HG03108 (cell line): ENCODE results near the gene TMEM91.
A peak's percentile ranks its signal among the peaks of the same experiment; 100 is the strongest.
"Not testable (repeated sequence)": the region's sequence is repeated elsewhere in the genome, so short reads cannot be mapped to it uniquely, and the experiment has no call there.

Experiments
- ATAC-seq: cut with Tn5 transposase; IDR thresholded peaks from one replicate; pipeline ENCODE4 v1.9.1; 2021; ENCODE audit warnings: moderate library complexity; ENCODE audit not compliant: unreplicated experiment

Gene TMEM91

GRCh38 chr19:41373993-41374392 lies 2.3 kb upstream of the TMEM91 start:
- ATAC-seq = no peak

DNA sequence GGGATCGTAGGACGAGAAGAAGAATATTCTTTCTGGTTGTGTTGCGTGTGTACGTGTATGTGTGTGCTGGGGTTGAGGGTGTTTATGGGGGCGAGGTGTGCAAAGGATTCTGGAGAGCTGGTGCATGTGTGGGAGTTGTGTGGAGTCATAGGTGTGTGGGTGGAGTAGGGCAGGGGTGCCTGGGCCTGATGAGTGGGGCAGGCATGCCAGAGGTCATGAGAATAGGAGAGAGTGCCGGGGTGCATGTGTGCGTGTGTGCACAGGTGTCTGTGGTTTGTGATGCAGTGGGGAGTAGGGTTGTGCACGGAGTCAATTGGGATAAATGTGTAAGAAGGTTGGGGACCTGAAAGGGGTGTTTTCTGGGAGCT lies 649 bp downstream of the TMEM91 start:
- ATAC-seq = no peak

GRCh38 chr19:41377977-41378709 lies 1.8 kb downstream of the TMEM91 start:
- no peak for ATAC-seq

DNA sequence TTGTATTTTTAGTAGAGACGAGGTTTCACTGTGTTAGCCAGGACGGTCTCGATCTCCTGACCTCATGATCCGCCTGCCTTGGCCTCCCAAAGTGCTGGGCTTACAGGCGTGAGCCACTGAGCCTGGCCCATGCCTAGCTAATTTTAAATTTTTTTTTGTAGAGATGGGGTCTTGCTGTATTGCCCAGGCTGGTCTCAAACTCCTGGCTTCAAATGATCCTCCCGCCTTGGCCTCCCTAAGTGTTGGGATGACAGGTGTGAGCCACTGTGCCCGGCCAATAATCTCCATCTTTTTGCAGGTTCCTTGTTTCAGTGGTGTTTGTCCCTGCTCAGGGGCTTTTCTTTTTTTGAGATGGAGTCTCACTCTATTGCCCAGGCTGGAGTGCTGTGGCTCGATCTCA lies 5.2 kb downstream of the TMEM91 start:
- not testable (repeated sequence) for ATAC-seq

DNA sequence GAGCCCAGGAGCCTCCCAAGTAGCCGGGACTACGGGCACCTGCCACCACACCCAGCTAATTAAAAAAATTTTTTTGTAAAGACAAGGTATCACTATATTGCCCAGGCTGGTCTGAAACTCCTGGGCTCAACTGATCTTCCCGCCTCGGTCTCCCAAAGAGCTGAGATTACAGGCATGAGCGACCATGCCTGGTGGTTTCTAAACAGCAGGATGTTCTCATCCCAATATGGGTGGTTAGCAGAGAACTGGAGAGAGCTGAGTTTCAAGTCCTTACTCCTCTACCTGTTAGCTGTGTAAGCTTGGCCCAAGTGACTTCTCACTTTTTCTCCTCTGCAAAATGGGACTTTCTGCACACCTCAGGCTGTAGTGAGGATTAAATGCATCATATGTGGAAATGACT lies 8.0 kb downstream of the TMEM91 start:
- no peak for ATAC-seq

- ATAC-seq = no peak
Observed at GRCh38 chr19:41386442-41386841, 10.1 kb downstream of the TMEM91 start.

DNA sequence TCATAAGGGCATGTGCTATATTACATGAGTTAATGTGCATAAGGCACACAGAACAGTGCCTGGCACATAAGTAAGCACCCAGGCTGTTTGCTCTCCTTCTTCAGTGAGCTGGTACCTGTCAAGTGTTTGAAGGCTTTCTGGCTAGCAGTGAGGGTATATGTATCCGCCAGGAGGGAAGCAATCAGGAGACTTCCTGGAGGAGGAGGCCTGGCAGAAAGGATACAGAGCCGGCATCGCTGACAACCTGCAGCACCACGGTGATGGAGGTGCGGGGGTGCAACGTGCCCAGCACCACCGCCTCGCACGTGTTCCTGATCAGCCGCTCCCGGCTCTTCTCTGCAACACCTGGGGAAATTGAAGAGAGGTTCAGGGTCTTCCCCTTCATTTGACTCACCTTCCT lies 15.3 kb downstream of the TMEM91 start:
- no peak for ATAC-seq

GRCh38 chr19:41392775-41393174 lies 16.4 kb downstream of the TMEM91 start:
- no peak for ATAC-seq

GRCh38 chr19:41395355-41395754 lies 19.0 kb downstream of the TMEM91 start:
- no peak for ATAC-seq

DNA sequence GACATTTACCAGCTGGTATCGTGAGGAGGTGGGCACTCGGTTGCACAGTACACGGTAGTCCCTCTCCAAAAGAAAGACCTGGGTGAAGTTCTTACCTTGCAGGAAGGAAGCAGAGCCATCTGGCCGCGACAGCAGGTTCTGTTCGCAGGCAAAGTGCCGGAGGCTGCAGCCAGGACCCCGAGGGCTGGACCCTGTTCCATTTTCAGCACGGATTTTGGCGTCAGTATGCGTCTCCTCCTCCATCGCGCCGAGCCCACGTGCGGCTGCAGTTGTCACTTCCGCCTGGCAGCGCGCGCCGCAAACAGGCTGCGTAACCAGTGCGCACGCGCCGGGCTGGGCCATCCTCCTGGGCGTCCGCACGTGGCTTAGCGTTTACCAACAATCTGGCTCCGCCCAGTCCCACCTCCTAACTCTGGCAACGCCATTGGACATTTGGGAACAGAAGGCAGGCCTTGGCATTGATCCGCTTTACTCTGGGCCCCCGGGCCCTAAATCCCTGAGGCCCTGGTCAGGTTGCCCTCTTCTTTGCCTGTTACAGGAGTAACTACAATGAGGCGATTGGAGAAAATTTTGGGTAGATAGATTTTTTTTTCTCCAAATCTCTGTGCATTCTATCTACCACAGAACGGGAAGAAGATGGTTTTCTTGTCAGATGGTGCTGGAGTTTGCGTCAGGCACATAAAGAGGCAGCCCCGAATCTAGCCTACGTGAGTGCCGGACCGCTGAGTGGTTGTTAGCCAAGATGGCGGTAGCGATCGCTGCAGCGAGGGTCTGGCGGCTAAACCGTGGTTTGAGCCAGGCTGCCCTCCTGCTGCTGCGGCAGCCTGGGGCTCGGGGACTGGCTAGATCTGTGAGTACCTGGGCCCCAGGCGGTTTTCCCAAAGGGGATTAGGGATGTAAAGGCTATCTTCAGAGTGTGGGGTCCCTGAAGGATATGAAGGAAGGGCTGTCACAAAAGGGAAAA lies 21.0 kb downstream of the TMEM91 start, which contains the start of the genes BCKDHA and EXOSC5:
Gene BCKDHA (plus strand): TSS at position 733 of the 964 bp plus-strand sequence. CDS start 10 bp downstream, at position 743.
Gene EXOSC5 (minus strand): TSS at position 274 of the 964 bp plus-strand sequence. CDS start 31 bp downstream, at position 243.
- peak; percentile 92 for ATAC-seq

DNA sequence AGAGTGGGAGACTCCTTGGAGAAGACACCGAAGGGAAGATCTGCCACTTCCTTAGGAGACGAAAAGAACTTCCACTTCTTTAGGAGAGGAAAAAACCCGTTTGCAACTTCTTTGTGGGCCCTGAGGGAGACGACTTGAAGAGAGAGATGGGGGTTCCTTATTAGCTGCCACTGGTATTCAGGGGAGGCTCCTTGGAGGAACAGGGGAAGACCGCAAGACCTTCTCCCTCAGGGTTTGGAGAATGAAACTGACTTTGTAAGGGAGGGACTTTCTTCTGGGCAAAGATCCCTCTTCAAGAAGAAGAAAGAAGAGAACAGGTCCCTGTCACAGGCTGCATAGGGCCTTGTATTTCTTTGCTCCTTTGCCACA lies 21.7 kb downstream of the TMEM91 start:
- no peak for ATAC-seq

- ATAC-seq = no peak
Observed at GRCh38 chr19:41398598-41398997, 22.3 kb downstream of the TMEM91 start.

DNA sequence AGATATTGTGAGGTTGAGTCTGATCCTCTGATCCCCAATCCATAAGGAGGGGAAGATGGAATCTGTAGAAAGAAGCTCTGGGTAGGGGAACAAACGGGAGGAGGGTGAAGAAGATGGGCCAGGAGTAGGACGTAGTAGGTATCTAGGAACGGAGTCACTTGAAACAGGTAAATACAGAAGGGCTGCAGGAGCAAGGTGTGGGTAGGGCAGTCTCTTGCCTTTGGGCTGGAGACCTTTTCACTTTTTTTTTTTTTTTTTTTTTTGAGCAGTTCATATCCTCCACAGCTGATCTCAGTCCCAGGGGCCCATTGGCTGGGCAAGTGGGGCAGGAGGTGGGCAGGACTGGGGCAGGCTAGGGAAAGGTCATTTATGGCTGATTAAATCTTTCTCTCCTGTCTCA lies 22.8 kb downstream of the TMEM91 start:
- ATAC-seq = no peak

DNA sequence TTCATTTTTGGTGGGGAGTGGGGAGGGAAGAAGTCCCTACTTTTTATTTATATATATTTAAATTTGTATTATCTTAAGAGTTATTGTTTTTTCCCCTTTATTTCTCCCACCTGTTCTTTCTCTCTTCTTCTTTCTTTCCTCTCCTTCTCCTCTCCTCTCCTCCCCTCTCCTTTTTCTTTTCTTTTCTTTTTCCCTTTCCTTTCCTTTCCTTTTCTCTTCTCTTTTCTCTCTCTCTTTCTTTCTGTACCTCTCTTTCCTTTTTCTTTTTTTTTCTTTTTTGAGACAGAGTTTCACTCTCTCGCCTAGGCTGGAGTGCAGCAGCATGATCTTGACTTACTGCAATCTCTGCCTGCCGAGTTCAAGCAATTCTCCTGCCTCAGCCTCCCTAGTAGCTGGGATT lies 23.2 kb downstream of the TMEM91 start:
- no peak for ATAC-seq

- no peak for ATAC-seq
Observed at GRCh38 chr19:41401483-41401882, 25.1 kb downstream of the TMEM91 start.

DNA sequence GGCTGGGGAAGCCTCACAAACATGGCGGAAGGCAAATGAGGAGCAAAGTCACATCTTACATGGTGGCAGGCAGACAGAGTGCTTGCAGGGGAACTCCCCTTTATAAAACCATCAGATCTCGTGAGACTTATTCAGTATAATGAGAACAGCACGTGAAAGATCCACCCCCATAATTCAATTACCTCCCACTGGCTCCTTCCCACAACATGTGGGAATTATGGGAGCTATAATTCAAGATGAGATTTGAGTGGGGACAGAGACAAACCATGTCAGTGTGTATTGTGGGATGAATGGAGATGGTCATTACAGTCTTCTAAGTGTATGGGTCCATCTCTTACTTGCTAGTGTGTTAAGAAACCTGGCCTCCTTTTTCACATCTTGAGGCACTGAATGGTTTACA lies 25.7 kb downstream of the TMEM91 start:
- ATAC-seq = no peak

DNA sequence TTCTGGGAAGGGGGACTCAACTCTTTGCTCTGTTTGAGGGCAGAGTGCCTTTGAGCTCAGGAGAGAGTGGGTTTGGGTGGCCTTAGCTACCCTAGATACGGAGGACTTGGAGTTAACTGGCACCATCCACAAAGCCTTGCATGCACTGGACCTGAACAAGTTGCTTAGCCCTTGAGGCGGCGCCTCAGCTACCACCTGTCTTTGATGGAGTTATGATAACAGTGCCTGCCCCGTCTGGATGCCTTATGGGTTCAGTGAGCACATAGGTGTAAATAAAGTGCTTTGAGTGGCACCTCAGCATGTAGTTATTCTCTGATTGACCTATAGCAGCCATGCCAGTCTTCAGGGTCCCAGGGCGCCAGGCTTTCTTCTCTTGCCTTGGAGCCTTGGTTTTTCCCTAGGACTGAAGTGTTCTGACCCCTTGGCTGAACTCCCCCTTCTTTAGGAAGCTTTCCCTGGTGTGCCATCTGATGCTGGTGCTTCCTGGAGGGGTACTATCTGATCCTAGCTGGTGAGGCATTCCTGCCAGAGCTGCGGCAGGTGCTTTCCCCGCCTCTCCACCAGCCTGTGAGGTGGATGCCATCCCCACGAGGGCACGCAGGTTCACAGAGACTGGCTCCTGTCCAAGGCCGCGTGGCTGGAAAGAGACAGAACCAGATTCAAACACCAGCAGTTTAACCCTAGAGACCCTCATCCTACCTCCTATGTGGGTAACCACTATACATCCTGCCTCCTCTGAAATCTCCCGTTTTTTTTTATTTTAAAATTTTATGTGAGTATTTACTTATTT lies 27.0 kb downstream of the TMEM91 start:
- ATAC-seq = no peak

DNA sequence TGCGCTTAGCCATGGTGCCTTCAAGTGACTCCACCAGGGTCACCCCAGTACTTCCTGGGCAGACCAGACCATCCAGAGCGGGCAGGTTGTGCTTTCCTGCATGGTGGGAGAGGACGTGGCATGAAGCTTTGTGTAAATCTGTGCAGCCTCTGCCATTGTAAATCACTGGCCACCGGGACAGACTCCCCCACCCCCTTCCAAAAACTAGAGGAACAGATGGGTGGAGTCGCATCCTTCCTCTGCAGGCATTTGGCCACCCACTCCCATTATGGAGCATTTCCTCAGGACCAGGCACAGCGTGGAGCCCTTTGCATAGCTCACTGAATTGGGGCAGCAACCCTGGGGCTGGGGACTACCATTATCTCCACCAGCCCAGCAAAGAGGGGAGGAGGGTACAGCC lies 29.4 kb downstream of the TMEM91 start:
- no peak for ATAC-seq

- no peak for ATAC-seq
Observed at GRCh38 chr19:41407271-41407670, 30.9 kb downstream of the TMEM91 start.

DNA sequence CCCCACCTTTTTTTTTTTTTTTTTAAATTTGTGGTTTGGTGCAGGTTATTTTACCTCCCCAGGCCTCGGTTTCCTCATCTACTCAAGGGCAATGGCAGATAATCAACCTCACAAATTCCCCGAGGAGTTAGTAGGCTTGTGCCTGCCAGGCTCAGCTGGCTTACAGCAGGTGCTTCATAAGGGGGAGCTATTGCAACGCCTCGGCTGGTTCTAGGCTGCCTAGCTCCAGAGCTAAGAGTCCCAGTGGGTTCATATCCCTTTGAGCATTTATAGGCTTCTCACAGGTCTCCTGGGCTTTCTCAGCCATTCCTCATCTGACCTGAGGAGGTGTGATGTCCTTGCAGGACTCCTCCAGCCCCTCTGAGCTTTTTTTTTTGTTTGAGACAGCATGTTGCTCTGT lies 31.9 kb downstream of the TMEM91 start:
- ATAC-seq = no peak

DNA sequence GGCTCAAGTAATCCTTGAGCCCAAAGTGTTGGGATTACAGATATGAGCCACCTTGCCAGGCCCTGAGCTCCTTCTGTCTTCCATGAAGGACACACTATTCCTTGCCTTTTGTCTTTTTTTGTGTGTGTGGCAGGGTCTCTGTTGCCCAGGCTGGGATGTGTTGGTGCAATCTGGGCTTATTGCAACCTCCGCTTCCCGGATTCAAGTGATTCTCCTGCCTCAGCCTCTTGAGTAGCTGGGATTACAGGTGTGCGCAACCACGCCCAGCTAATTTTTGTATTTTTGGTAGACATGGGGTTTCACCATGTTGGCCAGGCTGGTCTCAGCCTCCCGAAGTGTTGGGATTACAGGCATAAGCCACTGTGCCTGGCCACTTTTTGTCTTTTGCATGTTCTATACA lies 32.5 kb downstream of the TMEM91 start:
- not testable (repeated sequence) for ATAC-seq
